Ishikawa (cell line): Measurements from ENCODE around the gene SENP1.

Experiments
- CEBPB ChIP-seq: IDR thresholded peaks from 2 replicates; pipeline ENCODE4 v1.6.1; 2012
- CREB1 ChIP-seq: IDR thresholded peaks from 2 replicates; pipeline ENCODE4 v1.6.1; 2012; ENCODE audit warnings: low read depth
- EGR1 ChIP-seq: IDR thresholded peaks from 2 replicates; pipeline ENCODE4 v1.6.1; 2012
- EP300 ChIP-seq: IDR thresholded peaks from 2 replicates; pipeline ENCODE4 v1.6.1; 2012; ENCODE audit warnings: borderline replicate concordance
- FOXM1 ChIP-seq: IDR thresholded peaks from 2 replicates; pipeline ENCODE4 v1.6.1; 2012; ENCODE audit warnings: low read depth, borderline replicate concordance
- NFIC ChIP-seq: IDR thresholded peaks from 2 replicates; pipeline ENCODE4 v1.6.1; 2012
- RAD21 ChIP-seq: IDR thresholded peaks from 2 replicates; pipeline ENCODE4 v1.6.1; 2012; ENCODE audit warnings: low read depth
- TAF1 ChIP-seq: IDR thresholded peaks from 2 replicates; pipeline ENCODE4 v1.6.1; 2012; ENCODE audit warnings: low read depth, mild to moderate bottlenecking
- TCF12 ChIP-seq: IDR thresholded peaks from 2 replicates; pipeline ENCODE4 v1.6.1; 2012; ENCODE audit warnings: low read depth
- TEAD4 ChIP-seq: IDR thresholded peaks from 2 replicates; pipeline ENCODE4 v1.6.1; 2012
- YY1 ChIP-seq: IDR thresholded peaks from 2 replicates; pipeline ENCODE4 v1.6.1; 2012; ENCODE audit warnings: low read depth
- ZBTB7A ChIP-seq: IDR thresholded peaks from 2 replicates; pipeline ENCODE4 v1.6.1; 2012; ENCODE audit warnings: low read depth
- TF ChIP-seq, protein P1 (sequence below): IDR thresholded peaks from 2 replicates; pipeline ENCODE4 v1.6.1; 2012
- TF ChIP-seq, protein P2 (sequence below): IDR thresholded peaks from 2 replicates; pipeline ENCODE4 v1.6.1; 2012
- TF ChIP-seq, protein P3 (sequence below): IDR thresholded peaks from 2 replicates; pipeline ENCODE4 v1.6.1; 2012; ENCODE audit warnings: low read depth, mild to moderate bottlenecking

SENP1 gene

DNA sequence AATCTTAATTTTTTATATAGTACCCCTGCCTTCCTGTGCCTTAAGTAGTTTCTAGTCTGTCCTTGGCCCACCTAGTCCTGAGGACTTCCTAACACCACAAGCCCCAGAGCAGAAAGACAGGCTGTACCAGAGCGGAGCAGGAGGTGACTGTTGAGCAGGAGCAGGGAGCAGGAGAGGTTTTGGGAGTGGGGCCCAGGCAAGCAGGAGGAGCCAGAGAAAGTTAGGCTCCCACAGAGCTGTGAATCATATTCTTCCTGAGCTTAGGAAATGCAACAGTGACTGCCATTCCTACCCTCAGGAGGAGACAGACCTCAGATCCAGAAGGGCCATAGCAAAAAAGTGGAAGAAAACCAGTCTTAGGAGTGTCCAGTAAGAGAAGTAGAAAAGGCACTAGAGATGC, 73.3 kb downstream of the SENP1 start:
- TF ChIP-seq EGR1 (no peak), YY1 (no peak), RAD21 (no peak), NFIC (no peak), ZBTB7A (no peak), TEAD4 (no peak), CEBPB (no peak), TAF1 (no peak), CREB1 (no peak), FOXM1 (no peak), EP300 (no peak), TCF12 (no peak)
- TF ChIP-seq, protein P1, sequence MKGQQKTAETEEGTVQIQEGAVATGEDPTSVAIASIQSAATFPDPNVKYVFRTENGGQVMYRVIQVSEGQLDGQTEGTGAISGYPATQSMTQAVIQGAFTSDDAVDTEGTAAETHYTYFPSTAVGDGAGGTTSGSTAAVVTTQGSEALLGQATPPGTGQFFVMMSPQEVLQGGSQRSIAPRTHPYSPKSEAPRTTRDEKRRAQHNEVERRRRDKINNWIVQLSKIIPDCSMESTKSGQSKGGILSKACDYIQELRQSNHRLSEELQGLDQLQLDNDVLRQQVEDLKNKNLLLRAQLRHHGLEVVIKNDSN: no peak
- TF ChIP-seq, protein P2, sequence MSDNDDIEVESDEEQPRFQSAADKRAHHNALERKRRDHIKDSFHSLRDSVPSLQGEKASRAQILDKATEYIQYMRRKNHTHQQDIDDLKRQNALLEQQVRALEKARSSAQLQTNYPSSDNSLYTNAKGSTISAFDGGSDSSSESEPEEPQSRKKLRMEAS: no peak
- TF ChIP-seq, protein P3, sequence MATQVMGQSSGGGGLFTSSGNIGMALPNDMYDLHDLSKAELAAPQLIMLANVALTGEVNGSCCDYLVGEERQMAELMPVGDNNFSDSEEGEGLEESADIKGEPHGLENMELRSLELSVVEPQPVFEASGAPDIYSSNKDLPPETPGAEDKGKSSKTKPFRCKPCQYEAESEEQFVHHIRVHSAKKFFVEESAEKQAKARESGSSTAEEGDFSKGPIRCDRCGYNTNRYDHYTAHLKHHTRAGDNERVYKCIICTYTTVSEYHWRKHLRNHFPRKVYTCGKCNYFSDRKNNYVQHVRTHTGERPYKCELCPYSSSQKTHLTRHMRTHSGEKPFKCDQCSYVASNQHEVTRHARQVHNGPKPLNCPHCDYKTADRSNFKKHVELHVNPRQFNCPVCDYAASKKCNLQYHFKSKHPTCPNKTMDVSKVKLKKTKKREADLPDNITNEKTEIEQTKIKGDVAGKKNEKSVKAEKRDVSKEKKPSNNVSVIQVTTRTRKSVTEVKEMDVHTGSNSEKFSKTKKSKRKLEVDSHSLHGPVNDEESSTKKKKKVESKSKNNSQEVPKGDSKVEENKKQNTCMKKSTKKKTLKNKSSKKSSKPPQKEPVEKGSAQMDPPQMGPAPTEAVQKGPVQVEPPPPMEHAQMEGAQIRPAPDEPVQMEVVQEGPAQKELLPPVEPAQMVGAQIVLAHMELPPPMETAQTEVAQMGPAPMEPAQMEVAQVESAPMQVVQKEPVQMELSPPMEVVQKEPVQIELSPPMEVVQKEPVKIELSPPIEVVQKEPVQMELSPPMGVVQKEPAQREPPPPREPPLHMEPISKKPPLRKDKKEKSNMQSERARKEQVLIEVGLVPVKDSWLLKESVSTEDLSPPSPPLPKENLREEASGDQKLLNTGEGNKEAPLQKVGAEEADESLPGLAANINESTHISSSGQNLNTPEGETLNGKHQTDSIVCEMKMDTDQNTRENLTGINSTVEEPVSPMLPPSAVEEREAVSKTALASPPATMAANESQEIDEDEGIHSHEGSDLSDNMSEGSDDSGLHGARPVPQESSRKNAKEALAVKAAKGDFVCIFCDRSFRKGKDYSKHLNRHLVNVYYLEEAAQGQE: no peak

DNA sequence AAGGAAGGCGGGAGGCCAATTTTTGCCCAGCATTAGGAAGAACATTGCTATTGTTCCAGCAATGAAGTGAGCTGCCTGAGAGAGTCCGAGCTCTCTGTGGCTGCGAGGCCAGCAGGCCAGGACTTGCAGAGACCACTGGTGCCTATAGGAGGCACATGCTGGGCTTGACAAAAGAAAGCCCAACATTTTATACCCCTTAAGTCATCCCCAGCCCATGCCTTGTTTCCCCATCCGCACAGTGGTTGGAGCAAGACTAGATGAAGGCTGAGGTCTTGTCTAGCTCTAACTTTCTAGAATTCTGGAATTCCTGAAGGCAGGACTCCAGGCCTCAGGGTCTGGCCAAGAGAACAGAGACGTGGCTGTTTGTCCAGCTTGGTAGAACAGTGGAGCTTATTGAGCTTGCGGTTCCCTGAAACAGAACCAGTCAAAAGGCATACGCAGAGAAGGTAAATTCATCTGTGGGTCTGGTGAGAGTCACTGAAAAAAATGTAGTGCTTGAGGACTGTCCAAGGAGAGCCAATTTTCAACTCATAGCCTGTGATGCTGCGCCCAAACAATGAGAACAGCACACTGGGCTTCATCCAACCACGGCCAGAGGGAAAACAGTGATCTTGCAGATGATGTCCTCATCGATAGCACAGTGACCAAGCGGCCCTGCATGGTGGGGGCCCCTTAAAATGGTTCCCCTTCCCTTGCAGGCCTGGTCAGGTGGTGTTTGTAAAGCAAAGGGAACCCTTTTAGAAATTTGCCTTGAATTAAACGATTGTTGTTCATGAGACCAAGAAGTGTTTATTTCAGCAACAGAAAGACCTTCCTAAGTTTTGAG, 74.5 kb downstream of the SENP1 start:
- TF ChIP-seq YY1 (no peak), TEAD4 (no peak), RAD21 (no peak), EP300 (no peak), EGR1 (no peak), TCF12 (no peak), CEBPB (no peak)
- TF ChIP-seq, protein P2: no peak
- TF ChIP-seq, protein P1: no peak

DNA sequence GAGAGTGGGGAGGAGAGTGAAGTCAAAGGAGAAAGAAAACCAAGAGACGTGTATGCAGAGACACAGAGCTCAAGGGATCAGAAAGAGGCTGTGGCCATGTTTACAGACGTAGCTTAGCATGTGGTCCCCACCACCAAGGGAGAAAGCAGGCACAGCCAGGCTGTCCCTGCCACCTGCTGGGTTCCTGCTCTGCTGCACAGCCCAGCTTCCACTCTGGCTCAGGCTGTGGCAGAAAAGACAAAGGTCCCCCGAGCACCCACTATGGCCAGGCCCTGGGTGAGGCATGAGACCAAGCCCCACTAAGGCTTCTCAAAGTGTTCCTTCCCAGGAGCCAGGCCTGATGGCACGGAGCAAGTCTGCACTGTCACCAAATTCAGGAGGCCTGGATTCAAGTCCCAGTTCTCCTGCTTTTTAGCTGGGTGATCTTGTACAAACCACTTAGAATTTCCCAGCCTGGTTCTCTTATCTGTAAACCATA, 75.7 kb downstream of the SENP1 start:
- TF ChIP-seq, protein P1: no peak
- TF ChIP-seq, protein P2: no peak
- TF ChIP-seq CREB1 (no peak), RAD21 (peak; percentile 40; the same call in 1 of the 2 replicates), YY1 (no peak), TCF12 (no peak), ZBTB7A (no peak), EP300 (no peak)

DNA sequence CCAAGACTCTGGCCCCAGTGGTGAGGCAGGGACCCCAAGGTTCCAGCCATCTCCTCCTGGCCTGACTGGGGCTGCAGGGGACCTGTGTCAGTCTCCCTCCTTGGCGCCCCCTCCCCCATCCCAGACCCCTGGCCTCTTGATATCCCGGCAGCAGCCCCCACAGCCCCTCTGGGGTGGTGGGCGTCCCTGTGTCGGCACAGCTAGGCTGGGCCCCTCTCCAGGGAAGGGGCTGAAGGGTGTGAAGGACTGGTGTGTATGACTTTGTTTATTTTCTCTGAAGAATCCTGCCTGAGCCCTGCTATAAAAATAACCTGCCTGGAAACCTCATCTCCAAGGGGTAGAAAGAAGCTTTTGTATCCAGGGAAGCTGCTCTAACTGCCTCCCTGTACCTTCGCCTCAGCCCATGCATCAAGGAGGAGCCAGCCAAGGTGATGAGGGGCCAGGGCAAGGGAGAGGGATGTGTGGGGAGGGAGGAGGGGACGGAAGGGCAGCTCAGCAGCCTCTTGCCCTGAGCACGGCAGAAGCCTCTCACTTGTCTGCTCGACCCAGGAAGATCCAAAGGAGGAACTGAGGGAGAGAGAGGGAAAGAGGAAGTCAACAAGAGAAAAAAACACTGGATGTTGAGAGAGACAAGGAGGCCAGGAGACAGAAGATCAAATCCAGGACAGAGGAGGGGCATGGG, 76.2 kb downstream of the SENP1 start:
- TF ChIP-seq EP300: no peak
- TF ChIP-seq NFIC: no peak
- TF ChIP-seq, protein P2: no peak
- TF ChIP-seq RAD21: no peak
- no peak for TF ChIP-seq ZBTB7A
- TF ChIP-seq TAF1: no peak
- TF ChIP-seq CREB1: no peak
- no peak for TF ChIP-seq FOXM1
- no peak for TF ChIP-seq YY1
- no peak for TF ChIP-seq EGR1
- TF ChIP-seq, protein P3: no peak
- no peak for TF ChIP-seq CEBPB
- TF ChIP-seq, protein P1: no peak
- no peak for TF ChIP-seq TCF12
- no peak for TF ChIP-seq TEAD4
